ENCODE results near the gene FBLN2. TPM values are rescaled to one million over a fixed set of nuclear protein-coding genes. Genes with fewer than 3 reads are reported as not detected.

The FBLN2 gene
- total and polyA plus RNA-seq, 2 of the 4 experiments (the other 2 are of a cell fraction): 11.8 to 60.8 TPM

DNA sequence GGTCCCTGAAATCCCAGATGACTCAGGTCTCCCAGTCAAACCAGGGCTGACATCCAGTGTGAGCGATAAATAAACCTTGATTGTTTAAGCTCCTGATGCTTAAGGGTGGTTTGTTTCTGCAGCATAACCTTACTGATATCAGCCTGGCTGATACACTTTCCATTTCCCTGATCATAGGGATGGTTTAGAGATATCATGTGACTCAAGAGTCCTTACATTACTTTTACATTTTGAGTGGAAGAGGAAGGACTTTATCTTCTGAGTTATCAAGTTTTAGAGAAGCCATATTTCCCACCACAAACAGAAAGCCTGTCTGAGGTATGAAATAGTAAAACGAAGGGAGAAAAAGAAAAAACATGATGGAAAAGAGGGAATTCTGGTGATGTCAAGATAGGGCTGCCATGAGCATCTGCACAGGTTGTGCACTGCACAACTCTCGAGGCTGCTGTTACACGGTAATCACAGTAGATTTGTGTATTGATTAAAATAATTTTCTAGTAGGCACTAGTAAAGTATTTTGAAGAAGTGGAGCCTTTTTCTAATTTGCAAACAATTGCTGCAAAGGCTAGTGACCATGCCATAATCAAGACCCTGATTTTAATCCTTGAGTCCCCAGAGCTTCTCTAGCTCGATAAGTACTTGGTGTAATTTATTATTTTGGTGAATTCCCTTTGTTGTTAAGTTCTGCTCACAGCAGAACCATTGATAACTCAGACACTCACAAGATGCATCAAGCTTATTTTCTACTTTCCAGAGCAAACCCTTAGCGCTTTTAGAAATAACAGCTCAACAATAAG is 34.1 kb upstream of the FBLN2 start:
- Histone ChIP-seq H2AK5ac (ENCODE audit: low read depth, low read length) (no peak overlapping the region), H3K9ac (ENCODE audit: low read depth, low read length) (no peak overlapping the region), H3K23ac (ENCODE audit: low read depth, low read length) (no peak overlapping the region), H4K8ac (ENCODE audit: low read depth in 2 of 2, low read length in 2 of 2) (no peak overlapping the region), H3K9me1 (ENCODE audit: insufficient read depth, low read length) (no peaks in the 10 kb centered on the region), H3K4ac (ENCODE audit: low read depth, low read length) (no peak overlapping the region), H3K18ac (ENCODE audit: low read depth, low read length) (no peak overlapping the region), H2BK5ac (ENCODE audit: low read depth, low read length, poor library complexity, severe bottlenecking) (no peak overlapping the region), H3K56ac (ENCODE audit: extremely low read depth, insufficient read depth, low read length) (no peak overlapping the region), H2BK20ac (ENCODE audit: low read depth, low read length) (no peak overlapping the region), H3K36me3 (ENCODE audit: control insufficient read depth, insufficient read depth, low read length) (no peaks in the 10 kb centered on the region), H4K5ac (ENCODE audit: low read depth, low read length) (no peak overlapping the region), H2AK9ac (replicated peaks; ENCODE audit: low read depth, low read length, poor library complexity) (no peak overlapping the region), H2BK120ac (ENCODE audit: low read depth, low read length) (no peak overlapping the region), H3K9me3 (ENCODE audit: control insufficient read depth, insufficient read depth, low read length) (no peaks in the 10 kb centered on the region), H3K27me3 (ENCODE audit: control insufficient read depth, insufficient read depth, low read length) (no peaks in the 10 kb centered on the region), H3K14ac (replicated peaks; ENCODE audit: low read depth, low read length) (no peak overlapping the region), H2BK15ac (ENCODE audit: low read depth, low read length) (no peak overlapping the region), H3K27ac (ENCODE audit: insufficient read depth, low read length) (no peak overlapping the region), H3K4me1 (ENCODE audit: control insufficient read depth, insufficient read depth, low read length) (no peaks in the 10 kb centered on the region), H2AFZ (replicated peaks; ENCODE audit: low read length, poor library complexity) (no peak overlapping the region), H4K20me1 (ENCODE audit: insufficient read depth, low read length) (no peaks in the 10 kb centered on the region), H3K4me3 (ENCODE audit: insufficient read depth, low read depth, low read length) (no peak overlapping the region), H3K79me1 (ENCODE audit: low read depth in 1 of 2, low read length in 2 of 2) (no peaks in the 10 kb centered on the region), H3K4me2 (ENCODE audit: low read depth, low read length) (no peak overlapping the region), H4K91ac (ENCODE audit: insufficient read depth, low read depth, low read length) (no peak overlapping the region)
- WGBS, 2 experiments (ENCODE audit: extremely low coverage in 2 of 2, insufficient read length in 1 of 2): 76% methylated on average over 2 of the region's 6 CpGs; no CpG with 5 or more reads in 1 of the 2 experiments
- no peak for DNase-seq
- intact Hi-C loops (cut with micrococcal nuclease) (no loop called here), dilution Hi-C loops (cut with HindIII; ENCODE audit: low sequenced_read_pairs, unreplicated experiment) (no loop called here), in situ Hi-C loops (cut with MboI; ENCODE audit: low sequenced_read_pairs) (no loop called here)
- no TSS peak for BruUV-seq (replicated peaks)
- ChIA-PET POLR2A (ENCODE audit: unreplicated experiment) (no interaction called here), CTCF (no interaction called here)
- ATAC-seq (ENCODE audit: low read depth): no peak
- TF ChIP-seq BHLHE40 (IDR thresholded peaks at IDR 0.05; ENCODE audit: low read depth, low read length) (no peak), CEBPB (IDR thresholded peaks at IDR 0.05; ENCODE audit: low read depth, low read length) (no peak), POLR2A (IDR thresholded peaks at IDR 0.05; ENCODE audit: low read depth, low read length) (no peak), SMC3 (IDR thresholded peaks at IDR 0.05; ENCODE audit: low read depth, low read length) (no peak), RAD21 (IDR thresholded peaks at IDR 0.05; ENCODE audit: low read length) (no peak), MAFK (IDR thresholded peaks at IDR 0.05; ENCODE audit: low read depth, low read length) (no peak), RCOR1 (IDR thresholded peaks at IDR 0.05; ENCODE audit: insufficient replicate concordance, low read length) (no peak), MAZ (IDR thresholded peaks at IDR 0.05; ENCODE audit: borderline replicate concordance, low read depth, low read length) (no peak), FOS (IDR thresholded peaks at IDR 0.05; ENCODE audit: low read depth, low read length) (no peak), NFE2L2 (IDR thresholded peaks at IDR 0.05; ENCODE audit: low read depth, low read length) (no peak), RFX5 (IDR thresholded peaks at IDR 0.05; ENCODE audit: low read depth, low read length) (no peak)
- TF ChIP-seq, protein P1, sequence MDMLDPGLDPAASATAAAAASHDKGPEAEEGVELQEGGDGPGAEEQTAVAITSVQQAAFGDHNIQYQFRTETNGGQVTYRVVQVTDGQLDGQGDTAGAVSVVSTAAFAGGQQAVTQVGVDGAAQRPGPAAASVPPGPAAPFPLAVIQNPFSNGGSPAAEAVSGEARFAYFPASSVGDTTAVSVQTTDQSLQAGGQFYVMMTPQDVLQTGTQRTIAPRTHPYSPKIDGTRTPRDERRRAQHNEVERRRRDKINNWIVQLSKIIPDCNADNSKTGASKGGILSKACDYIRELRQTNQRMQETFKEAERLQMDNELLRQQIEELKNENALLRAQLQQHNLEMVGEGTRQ (IDR thresholded peaks at IDR 0.05; ENCODE audit: low read depth, low read length): no peak
- TF ChIP-seq, protein P2, sequence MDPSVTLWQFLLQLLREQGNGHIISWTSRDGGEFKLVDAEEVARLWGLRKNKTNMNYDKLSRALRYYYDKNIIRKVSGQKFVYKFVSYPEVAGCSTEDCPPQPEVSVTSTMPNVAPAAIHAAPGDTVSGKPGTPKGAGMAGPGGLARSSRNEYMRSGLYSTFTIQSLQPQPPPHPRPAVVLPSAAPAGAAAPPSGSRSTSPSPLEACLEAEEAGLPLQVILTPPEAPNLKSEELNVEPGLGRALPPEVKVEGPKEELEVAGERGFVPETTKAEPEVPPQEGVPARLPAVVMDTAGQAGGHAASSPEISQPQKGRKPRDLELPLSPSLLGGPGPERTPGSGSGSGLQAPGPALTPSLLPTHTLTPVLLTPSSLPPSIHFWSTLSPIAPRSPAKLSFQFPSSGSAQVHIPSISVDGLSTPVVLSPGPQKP (IDR thresholded peaks at IDR 0.05; ENCODE audit: borderline replicate concordance, low read depth, low read length): no peak

All from IMR-90 (cell line).